K562 (cell line): ENCODE results near the gene TWSG1.

Experiments used
- MEF2D ChIP-seq: conservative IDR thresholded peaks from 2 replicates; pipeline ENCODE4 v1.6.1; 2016; ENCODE audit warnings: low read depth, missing genetic modification characterization, missing compliant biosample characterization
- POLR2A ChIP-seq: fragments of 450-650 bp; conservative IDR thresholded peaks from 2 replicates; pipeline ENCODE4 v1.6.1; 2016
- SMARCC2 ChIP-seq: fragments of 450-650 bp; IDR thresholded peaks from 2 replicates; pipeline ENCODE4 v1.6.1; 2017; ENCODE audit warnings: antibody characterized with exemption, moderate library complexity, mild to moderate bottlenecking, low read depth
- U2AF2 ChIP-seq: fragments of 200-400 bp; formaldehyde crosslinking; optimal IDR thresholded peaks from 2 replicates; pipeline ENCODE3; 2017; ENCODE audit warnings: low read depth, mild to moderate bottlenecking, low read length
- TF ChIP-seq, protein P1 (sequence below): sonication (generic); formaldehyde crosslinking; IDR thresholded peaks from 2 replicates; pipeline ENCODE4 v1.8.0; 2022; ENCODE audit warnings: mild to moderate bottlenecking, missing genetic modification reagents, borderline replicate concordance

DNA sequence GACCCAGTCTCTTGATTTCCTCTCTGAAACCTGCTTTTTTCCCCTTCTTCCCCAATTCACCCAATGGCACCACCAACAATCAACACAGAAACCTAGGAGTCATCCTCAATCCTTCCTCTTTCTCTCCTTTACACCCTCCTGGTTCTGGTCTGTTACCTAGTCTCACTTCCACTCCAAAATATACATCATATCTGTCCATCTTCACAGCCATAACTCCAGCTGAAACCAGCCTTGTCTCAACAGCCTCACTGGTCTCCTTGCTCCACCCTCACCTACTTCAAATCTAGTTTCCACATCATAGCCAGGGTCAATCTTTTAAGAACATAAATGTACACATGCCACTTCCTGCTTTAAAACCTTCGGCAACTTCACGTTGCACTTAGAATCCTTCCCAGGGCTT lies 11.8 kb upstream of the TWSG1 start:
- TF ChIP-seq, protein P1, sequence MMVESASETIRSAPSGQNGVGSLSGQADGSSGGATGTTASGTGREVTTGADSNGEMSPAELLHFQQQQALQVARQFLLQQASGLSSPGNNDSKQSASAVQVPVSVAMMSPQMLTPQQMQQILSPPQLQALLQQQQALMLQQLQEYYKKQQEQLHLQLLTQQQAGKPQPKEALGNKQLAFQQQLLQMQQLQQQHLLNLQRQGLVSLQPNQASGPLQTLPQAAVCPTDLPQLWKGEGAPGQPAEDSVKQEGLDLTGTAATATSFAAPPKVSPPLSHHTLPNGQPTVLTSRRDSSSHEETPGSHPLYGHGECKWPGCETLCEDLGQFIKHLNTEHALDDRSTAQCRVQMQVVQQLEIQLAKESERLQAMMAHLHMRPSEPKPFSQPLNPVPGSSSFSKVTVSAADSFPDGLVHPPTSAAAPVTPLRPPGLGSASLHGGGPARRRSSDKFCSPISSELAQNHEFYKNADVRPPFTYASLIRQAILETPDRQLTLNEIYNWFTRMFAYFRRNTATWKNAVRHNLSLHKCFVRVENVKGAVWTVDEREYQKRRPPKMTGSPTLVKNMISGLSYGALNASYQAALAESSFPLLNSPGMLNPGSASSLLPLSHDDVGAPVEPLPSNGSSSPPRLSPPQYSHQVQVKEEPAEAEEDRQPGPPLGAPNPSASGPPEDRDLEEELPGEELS (CRISPR knock-in tag) = no peak
- no peak for TF ChIP-seq POLR2A
- TF ChIP-seq MEF2D = no peak
- no peak for TF ChIP-seq U2AF2
- TF ChIP-seq SMARCC2 = no peak
